Ishikawa (cell line): ENCODE results near the gene GPX4.

ENCODE experiments used
- CEBPB ChIP-seq: IDR thresholded peaks from 2 replicates; pipeline ENCODE4 v1.6.1; 2012
- CREB1 ChIP-seq: IDR thresholded peaks from 2 replicates; pipeline ENCODE4 v1.6.1; 2012; ENCODE audit warnings: low read depth
- EGR1 ChIP-seq: IDR thresholded peaks from 2 replicates; pipeline ENCODE4 v1.6.1; 2012
- EP300 ChIP-seq: IDR thresholded peaks from 2 replicates; pipeline ENCODE4 v1.6.1; 2012; ENCODE audit warnings: borderline replicate concordance
- FOXM1 ChIP-seq: IDR thresholded peaks from 2 replicates; pipeline ENCODE4 v1.6.1; 2012; ENCODE audit warnings: low read depth, borderline replicate concordance
- MAX ChIP-seq: IDR thresholded peaks from 2 replicates; pipeline ENCODE4 v1.6.1; 2012
- NFIC ChIP-seq: IDR thresholded peaks from 2 replicates; pipeline ENCODE4 v1.6.1; 2012
- RAD21 ChIP-seq: IDR thresholded peaks from 2 replicates; pipeline ENCODE4 v1.6.1; 2012; ENCODE audit warnings: low read depth
- REST ChIP-seq: IDR thresholded peaks from 2 replicates; pipeline ENCODE4 v1.6.1; 2012; ENCODE audit warnings: low read depth, mild to moderate bottlenecking
- TAF1 ChIP-seq: IDR thresholded peaks from 2 replicates; pipeline ENCODE4 v1.6.1; 2012; ENCODE audit warnings: low read depth, mild to moderate bottlenecking
- TCF12 ChIP-seq: IDR thresholded peaks from 2 replicates; pipeline ENCODE4 v1.6.1; 2012; ENCODE audit warnings: low read depth
- TEAD4 ChIP-seq: IDR thresholded peaks from 2 replicates; pipeline ENCODE4 v1.6.1; 2012
- USF1 ChIP-seq: IDR thresholded peaks from 2 replicates; pipeline ENCODE4 v1.6.1; 2012
- YY1 ChIP-seq: IDR thresholded peaks from 2 replicates; pipeline ENCODE4 v1.6.1; 2012; ENCODE audit warnings: low read depth
- ZBTB7A ChIP-seq: IDR thresholded peaks from 2 replicates; pipeline ENCODE4 v1.6.1; 2012; ENCODE audit warnings: low read depth

Gene GPX4

GRCh38 chr19:1106841-1107660, 3.3 kb downstream of the GPX4 start:
- TF ChIP-seq CREB1: no peak
- TF ChIP-seq RAD21: peak; percentile 17; the same call in 1 of the 2 replicates

GRCh38 chr19:1107661-1108261, 4.0 kb downstream of the GPX4 start:
- no peak for TF ChIP-seq REST
- no peak for TF ChIP-seq USF1
- no peak for TF ChIP-seq EP300
- TF ChIP-seq ZBTB7A: no peak
- no peak for TF ChIP-seq TCF12
- TF ChIP-seq YY1: no peak
- TF ChIP-seq MAX: no peak
- TF ChIP-seq FOXM1: no peak
- no peak for TF ChIP-seq RAD21
- TF ChIP-seq CEBPB: no peak
- no peak for TF ChIP-seq CREB1
- no peak for TF ChIP-seq TAF1

GRCh38 chr19:1108291-1109031, 4.7 kb downstream of the GPX4 start:
- TF ChIP-seq USF1: no peak
- 0 out of 2 replicates have a peak, but pooled peaks have one; percentile 44 for TF ChIP-seq ZBTB7A

- no peak for TF ChIP-seq CREB1
- TF ChIP-seq TAF1: no peak
- TF ChIP-seq NFIC: no peak
- TF ChIP-seq EGR1: no peak
- no peak for TF ChIP-seq ZBTB7A
- TF ChIP-seq FOXM1: no peak
- no peak for TF ChIP-seq RAD21
- no peak for TF ChIP-seq EP300
Measured at GRCh38 chr19:1109032-1109551, 5.3 kb downstream of the GPX4 start.

- TF ChIP-seq EGR1 (no peak), TEAD4 (no peak), EP300 (no peak), FOXM1 (no peak), MAX (no peak), USF1 (no peak), CEBPB (no peak), NFIC (no peak), RAD21 (no peak), REST (no peak), TAF1 (no peak), TCF12 (no peak), ZBTB7A (no peak; the same call in 1 of the 2 replicates), CREB1 (no peak), YY1 (no peak)
Measured at GRCh38 chr19:1109697-1110671, 6.2 kb downstream of the GPX4 start.
